ENCODE data around the gene EDA2R.

DNA sequence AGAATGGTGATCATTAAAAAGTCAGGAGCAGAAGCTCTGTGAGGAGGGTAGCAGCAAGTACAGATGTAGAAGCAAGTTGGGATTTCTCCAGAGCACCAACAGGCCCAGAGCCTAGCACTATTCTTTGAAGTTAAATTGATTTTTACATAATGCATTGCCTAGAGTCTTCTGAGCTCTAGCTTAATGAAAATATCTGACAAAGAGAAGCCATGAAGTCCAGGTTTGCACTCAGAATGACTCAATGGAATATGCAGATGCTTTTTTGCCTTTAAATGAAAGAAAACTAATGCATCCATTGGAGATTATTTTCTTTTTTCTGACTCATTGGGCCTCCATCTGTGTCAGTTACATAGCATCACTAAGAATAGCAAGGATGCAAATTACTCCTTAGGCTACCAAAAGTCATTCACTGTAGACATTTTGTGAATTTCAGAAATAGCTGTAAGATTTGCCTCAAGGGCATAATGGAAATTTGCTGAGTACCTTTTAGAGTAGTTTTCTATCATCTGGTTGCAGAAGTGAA lies 91.0 kb downstream of the EDA2R start:
- TF ChIP-seq, protein P1, sequence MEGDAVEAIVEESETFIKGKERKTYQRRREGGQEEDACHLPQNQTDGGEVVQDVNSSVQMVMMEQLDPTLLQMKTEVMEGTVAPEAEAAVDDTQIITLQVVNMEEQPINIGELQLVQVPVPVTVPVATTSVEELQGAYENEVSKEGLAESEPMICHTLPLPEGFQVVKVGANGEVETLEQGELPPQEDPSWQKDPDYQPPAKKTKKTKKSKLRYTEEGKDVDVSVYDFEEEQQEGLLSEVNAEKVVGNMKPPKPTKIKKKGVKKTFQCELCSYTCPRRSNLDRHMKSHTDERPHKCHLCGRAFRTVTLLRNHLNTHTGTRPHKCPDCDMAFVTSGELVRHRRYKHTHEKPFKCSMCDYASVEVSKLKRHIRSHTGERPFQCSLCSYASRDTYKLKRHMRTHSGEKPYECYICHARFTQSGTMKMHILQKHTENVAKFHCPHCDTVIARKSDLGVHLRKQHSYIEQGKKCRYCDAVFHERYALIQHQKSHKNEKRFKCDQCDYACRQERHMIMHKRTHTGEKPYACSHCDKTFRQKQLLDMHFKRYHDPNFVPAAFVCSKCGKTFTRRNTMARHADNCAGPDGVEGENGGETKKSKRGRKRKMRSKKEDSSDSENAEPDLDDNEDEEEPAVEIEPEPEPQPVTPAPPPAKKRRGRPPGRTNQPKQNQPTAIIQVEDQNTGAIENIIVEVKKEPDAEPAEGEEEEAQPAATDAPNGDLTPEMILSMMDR (conservative IDR thresholded peaks at IDR 0.05; ENCODE audit: low read depth, low read length), result no peak
- TF ChIP-seq POLR2A (IDR thresholded peaks at IDR 0.05; ENCODE audit: low read depth, low read length) (no peak), MAFK (IDR thresholded peaks at IDR 0.05; ENCODE audit: low read depth, low read length) (no peak), CHD1 (IDR thresholded peaks at IDR 0.05; ENCODE audit: low read depth, low read length) (no peak), BHLHE40 (IDR thresholded peaks at IDR 0.05; ENCODE audit: low read depth, low read length) (no peak), RAD21 (IDR thresholded peaks at IDR 0.05; ENCODE audit: low read length) (no peak), MXI1 (IDR thresholded peaks at IDR 0.05; ENCODE audit: borderline replicate concordance, low read depth, low read length) (no peak), SMC3 (IDR thresholded peaks at IDR 0.05; ENCODE audit: low read depth, low read length) (no peak), FOS (IDR thresholded peaks at IDR 0.05; ENCODE audit: low read depth, low read length) (no peak), CEBPB (IDR thresholded peaks at IDR 0.05; ENCODE audit: low read depth, low read length) (no peak), RFX5 (IDR thresholded peaks at IDR 0.05; ENCODE audit: low read depth, low read length) (no peak)
- TF ChIP-seq, protein P2, sequence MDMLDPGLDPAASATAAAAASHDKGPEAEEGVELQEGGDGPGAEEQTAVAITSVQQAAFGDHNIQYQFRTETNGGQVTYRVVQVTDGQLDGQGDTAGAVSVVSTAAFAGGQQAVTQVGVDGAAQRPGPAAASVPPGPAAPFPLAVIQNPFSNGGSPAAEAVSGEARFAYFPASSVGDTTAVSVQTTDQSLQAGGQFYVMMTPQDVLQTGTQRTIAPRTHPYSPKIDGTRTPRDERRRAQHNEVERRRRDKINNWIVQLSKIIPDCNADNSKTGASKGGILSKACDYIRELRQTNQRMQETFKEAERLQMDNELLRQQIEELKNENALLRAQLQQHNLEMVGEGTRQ (IDR thresholded peaks at IDR 0.05; ENCODE audit: low read depth, low read length), result no peak
- TF ChIP-seq, protein P3, sequence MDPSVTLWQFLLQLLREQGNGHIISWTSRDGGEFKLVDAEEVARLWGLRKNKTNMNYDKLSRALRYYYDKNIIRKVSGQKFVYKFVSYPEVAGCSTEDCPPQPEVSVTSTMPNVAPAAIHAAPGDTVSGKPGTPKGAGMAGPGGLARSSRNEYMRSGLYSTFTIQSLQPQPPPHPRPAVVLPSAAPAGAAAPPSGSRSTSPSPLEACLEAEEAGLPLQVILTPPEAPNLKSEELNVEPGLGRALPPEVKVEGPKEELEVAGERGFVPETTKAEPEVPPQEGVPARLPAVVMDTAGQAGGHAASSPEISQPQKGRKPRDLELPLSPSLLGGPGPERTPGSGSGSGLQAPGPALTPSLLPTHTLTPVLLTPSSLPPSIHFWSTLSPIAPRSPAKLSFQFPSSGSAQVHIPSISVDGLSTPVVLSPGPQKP (IDR thresholded peaks at IDR 0.05; ENCODE audit: borderline replicate concordance, low read depth, low read length), result no peak
